NCI-H526 treated with DMSO at 0.1 percent for 48 hours (cell line): ENCODE data around the gene SLC24A3.

Experiments
- DNase-seq: peaks from one replicate; lab custom pipeline; 2025; lab: John Stamatoyannopoulos, UW

Gene SLC24A3

DNA sequence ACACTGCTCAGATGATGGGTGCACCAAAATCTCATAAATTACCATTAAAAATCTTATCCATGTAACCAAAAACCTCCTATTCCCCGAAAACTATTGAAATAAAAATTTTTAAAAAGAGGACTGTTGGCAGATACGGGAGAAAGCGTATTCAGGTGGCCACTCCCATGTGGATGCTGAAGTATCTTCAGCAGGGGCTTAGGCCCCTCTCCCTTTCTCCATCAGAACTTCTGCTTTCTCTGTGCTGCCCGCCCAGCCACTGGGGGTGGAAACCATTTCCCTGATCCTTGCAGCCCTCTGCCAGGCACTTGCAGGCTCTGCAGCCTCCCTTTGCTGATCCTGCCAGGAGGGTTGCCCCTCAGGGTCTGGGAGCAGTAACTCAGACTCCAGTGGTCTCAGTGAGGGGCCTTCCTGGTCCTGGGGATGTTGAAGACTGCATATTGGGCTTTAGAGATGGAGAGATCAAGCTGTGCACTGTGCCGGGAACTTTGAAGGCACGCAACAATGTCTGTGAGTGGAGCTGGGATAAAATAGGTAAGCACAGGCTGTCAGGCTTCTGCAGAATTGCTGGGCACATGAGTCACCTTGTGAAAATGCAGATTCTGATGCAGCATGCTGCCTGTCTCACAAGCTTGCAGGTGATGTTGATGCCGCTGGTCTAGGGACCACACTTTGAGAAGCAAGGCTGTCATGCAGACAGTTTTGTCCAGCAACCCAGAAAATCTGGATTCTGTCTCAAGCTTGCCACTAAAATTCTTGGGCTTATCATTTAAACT lies 59.6 kb downstream of the SLC24A3 start:
- no peak for DNase-seq

DNA sequence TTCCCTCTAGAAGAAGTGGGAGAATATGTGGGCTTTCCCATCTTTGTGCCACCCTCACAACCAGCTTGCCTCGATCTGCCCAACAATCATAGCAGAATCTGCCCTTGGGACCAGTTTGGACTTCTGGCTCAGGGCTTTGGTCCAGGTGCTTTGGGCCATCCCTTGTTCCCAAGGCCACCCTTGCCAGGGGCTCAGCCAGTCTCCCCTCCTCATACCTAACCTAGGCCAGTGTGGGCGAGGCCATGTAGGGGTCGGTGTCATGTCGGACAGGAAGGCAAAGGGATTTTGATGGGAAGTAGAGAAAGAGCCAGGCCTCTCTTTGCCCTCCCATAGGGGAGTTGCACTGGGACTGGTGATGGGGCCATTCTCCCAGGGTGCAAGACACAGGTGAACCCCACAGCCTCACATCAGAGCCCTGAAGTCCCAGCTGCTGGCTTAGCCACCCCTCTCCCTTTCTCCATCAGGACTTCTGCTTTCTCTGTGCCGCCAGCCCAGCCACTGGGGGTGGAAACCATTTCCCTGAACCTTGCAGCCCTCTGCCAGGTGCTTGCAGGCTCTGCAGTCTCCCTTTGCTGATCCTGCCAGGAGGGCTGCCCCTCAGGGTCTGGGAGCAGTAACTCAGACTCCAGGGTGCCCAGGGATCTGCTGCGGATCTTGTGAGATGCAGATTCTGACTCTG lies 60.7 kb downstream of the SLC24A3 start:
- DNase-seq = no peak

DNA sequence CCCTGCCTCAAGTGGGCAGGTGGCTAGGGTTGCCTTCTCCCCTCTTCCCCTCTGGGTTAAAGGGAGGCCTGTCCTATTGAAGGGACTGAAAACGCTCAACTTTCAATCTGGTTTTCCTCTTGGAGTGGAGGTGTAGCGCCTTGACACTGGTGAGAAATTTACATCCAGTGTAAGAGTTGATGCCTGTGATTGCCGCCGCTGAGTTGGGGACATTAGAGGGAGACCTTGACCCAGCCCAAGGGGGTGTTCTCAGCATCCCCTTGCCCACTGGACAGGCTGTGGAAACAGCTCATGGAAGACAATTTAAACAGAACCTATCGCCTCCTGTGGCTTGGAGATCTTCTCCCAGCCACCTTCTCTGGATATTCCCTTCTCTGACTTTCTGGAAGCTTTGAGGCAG lies 61.6 kb downstream of the SLC24A3 start:
- DNase-seq = no peak

DNA sequence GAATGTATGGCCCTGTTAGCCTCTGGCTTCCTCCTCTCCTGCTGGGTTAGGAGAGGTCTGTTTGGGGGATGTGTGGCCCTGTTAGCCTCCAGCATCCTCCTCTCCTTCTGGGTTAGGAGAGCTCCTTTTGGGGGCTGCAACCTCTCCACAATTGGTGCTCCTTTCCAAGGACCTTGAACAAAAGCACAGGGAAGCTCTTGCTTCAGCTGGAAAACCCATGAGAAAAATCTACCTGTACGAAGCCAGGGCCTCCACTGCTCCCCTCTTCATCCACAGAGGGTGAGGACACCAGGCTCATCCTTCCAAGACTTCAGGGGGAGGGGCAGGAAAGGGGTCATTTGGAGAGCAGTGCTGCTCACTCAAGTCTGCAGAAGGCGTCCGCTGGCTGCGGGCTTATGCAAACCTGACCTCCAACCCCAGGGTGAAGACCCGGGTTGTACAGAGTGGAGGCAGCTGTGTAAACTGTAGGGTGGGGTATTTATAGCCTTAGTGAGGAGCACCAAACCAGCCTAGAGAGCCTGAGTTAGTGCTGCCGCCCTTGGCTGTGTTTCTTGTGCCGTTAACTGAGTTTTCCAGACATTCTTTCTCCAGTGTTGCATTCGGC lies 62.1 kb downstream of the SLC24A3 start:
- DNase-seq = no peak

DNA sequence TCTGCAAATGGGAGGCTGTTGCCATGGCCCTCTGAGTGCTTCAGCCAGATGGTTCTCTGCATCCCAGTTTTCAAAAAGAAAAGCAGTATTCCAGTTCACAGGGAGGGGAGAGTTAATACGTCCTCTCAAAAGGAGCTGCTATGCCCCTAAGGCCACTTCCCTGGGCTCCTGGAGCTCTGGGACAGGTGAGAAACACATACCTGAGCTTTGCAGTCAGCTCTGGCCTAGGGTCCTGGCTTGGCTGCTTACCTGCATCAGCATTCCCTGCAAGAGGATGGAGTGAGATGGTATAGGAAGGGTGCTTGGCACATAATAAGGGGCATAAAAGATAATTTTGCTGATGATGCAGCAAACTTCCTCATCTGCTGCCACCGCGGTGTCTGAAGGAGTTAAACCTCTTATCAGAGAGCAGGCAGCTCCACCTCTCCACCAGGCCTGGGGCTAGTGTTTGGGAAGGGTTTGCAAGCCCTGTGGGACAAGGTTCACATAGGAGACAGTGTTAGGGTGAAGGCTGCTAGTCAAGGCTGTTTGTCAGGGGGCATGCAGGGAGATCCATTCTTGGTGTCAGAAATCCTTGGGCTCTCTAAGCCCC lies 62.7 kb downstream of the SLC24A3 start:
- no peak for DNase-seq

DNA sequence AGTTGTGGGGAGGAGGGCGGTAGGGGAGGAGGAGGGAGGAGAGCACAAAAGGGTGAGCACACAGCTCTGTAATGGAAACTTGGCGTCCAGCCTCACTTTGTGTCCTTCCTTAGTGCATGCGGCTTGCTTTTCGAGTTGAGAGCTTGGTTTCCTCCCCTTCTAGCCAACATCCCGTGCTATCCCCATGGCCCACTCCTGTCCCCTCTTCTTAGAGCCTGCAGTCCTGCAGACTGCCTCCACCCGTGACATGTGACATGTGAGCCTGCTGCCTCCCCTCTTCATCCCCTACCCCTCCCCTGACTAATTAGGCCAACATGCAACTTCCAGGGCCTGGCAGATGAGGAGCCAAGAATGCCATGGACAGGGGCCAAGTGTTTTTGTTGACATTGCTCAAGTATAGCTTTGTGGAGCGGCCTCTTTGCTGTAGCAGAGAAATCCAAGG lies 63.2 kb downstream of the SLC24A3 start:
- DNase-seq = no peak

DNA sequence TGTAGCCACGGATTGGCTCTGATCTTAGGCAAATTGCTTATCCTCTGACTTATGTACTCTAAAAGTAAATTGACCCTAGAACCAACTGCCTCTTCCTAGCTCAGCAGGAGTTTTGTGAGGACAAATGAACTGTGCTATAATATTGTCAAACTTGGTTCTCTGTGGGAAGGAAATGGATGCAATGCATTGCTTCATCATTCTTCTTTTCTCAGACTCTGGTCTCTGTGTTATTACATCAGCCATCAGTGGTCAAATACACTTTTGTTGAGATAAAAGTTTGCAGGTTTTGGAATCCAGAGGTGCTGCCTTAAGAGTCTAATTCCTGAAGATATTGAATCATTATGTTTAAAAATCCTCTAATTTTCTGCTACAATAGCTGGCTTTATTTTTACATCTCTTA lies 64.9 kb downstream of the SLC24A3 start:
- no peak for DNase-seq

DNA sequence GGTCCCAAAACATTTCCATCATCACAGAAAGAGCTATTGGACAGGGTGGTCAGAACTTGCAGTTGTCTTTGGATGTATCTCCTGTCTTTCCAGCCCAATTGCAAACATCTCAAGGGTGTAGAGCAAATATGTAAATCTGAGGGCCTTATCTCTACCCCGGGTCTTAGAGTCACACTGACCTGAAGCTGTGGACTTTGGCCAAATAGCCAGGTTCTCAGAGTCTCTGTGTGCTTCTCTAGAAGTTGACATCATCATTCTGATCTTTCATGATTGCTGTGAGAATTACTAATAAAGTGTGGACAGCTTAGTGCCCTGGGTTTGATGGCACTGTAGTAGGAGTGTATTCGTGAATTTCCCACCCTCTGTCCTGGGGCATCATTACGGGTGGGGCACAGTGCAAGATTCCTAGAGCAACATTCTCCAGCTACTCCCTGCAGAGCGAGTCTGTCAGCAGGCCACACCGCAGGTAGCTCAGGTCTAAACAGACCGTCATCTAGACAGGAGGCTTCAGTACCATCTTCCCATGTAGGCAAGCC lies 71.1 kb downstream of the SLC24A3 start:
- no peak for DNase-seq

DNA sequence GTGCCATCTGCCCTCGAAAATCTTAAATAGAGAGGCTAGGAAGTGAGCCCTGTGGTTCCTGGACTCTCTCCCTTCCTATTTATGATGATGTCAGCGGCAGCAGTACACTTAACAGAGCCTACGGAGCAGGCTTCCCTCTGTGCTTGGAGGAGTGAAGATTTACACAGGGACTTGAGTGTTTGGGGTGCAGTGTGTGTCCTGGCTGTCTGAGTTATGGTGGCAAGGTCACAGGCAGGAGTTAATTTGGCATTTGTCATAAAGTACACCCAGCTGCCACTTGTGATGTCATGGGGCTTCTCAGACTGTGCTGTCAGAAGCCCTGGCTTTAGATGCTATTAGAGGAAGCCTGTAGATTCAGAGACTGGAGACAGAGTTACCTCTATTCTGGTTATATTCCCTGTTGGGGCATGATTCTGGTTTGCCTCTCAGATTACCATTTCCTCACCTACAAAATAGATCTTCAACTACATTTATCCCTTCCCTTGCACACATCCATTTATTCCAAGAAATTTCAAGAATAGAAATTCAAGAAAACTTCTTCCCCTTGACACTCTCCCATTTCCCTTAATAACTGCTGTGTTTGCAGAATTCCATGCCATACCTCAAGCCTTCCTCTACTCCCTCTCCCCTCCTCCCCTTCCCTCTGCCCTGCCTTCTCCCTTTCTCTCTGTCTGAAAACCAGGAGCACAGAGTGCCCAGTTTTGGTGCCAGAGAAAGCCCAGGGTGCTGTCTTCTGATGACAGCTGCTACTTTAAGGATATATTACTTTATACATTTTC lies 72.1 kb downstream of the SLC24A3 start:
- DNase-seq = no peak

DNA sequence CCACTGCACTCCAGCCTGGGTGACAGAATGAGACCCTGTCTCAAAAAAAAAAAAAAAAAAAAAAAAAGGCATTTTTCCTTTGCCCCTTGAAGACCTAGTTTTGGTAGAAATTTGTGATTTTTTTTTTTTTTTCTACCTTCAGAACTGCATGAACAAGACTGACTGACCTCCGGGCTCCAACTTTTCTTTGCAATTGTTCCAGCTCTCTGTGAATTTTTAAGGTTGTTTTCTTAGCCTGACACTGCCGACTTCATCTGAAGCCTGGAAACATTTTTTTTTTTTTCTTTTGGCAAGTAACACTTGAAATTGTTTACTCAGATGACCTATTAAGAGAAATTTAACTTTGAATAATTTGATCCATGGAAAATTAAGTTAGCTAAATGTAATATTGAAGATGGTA lies 73.0 kb downstream of the SLC24A3 start:
- no peak for DNase-seq

DNA sequence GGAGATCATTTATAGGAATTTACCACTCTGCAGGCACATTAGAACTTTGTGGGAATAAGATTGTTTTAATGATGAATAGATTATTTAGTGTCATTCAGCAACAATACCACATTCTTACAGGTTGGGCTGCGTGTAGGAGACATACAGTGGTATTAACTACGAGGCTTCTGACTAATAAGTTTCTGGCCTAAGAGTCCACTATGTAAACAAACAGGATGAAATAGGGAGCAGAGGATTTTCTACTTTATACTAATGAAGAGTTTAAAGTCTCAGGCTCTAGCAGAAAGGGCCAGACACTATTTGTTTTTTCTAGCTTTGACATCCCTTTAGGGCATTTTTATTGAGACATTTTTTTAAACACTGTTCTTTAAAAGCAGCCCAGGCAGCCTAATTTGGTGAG lies 75.6 kb downstream of the SLC24A3 start:
- no peak for DNase-seq

DNA sequence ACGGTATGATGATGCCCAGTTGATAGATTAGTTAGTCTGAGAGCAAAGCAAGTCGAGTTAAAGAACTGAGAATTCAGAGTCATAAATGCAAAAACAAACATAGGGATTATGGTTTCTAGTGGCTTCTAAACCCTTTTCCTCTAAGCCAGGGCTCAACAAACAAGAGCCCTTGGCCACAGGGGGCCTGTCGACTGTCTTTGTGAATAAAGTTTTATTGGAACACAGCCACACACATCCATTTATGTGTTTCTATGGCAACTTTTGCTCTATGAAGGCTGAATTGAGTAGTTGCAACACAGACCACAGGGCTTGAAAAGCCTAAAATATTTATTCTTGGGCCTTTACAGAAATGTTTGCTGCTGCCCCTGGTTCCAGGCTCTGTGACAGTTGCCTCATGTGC lies 76.2 kb downstream of the SLC24A3 start:
- DNase-seq = no peak

DNA sequence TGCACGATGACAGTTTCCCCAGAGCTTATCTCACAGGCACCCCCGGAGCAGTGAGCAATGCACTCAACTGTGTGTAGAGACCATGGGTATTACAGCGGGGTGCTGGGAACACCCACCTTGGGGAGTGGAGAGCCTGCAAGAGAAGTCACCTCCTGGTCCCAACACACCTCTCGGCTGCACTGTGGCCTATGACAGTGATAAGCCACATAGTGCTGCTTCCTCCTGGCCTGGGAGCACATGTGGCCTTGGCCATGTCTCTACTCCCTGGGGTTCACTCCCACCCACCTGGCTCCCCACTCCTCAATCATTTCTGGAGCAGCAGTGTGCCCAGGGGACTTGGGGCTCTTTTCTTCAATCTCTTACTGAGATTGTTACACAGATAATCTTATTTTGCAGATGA lies 77.0 kb downstream of the SLC24A3 start:
- DNase-seq = no peak

DNA sequence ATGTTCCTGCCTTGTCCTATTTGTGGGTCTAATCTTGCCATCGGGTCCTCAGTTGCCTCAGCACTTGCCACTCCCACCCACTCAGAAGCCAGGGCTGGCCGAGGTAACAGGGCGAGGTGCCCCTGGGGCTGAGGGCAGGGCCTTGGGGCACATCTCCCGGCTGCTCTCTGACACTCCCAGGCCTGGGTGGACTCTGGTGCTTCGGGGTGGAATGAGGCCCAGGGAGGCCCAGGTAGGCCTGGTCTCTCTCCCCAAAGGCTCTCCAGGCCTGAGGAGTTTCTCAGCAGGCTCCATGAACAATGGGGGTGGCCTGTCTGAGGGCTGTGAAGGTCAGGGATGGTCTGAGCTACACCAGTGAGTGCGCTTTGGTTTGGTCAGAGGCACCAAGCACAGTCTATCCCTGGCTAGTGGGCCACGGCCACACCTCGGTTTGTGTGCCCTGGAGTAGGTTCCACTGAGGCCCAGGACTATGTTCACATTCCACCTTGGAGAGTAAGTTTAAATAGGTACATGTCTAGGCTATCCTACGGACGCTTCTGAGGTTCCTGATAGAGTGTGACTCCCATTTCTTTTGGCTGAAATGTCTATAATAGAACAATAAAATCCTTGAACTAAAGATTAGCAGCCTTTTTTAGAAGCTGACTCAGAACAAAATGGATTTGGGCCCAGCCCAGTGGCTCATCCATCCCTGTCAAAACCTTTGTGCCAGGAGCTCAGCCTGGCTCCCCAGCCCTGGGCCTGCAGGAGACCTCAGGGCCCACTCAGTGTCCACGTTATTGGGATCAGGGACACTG lies 78.8 kb downstream of the SLC24A3 start:
- DNase-seq = no peak

DNA sequence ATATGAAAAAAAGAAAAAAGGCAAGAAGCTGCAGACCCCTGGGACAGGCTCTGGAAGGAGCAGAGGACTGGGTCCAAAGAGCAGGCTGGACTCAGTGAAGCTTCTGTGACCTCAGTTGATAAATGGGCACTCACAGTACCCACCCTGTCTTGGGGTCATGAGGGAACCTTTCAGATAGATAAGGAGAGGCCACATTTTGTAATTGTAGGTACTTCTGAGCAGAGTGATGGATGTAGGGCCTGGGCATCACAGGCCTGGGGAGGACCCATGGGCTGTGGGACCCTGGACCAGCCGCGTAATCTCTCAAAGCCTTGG lies 79.3 kb downstream of the SLC24A3 start:
- no peak for DNase-seq

DNA sequence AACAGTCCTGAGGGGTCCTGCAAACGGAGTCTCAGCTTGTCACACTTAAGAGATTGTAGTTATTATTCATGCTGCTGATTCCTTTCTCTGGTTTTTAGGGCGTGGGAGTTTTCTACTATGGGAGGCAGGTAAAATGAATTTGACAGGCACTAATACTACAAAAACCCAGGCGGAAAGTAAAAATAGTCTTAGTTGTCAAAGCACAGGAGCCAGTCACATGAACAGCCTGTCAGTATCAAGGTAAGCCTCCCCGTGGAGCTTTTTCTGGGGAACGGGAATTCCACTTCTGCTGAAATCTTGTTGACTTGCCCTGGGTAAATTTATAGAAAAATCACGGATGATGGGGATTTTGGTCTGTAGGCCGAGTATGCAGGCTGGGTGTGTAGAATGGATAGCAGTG lies 79.8 kb downstream of the SLC24A3 start:
- no peak for DNase-seq

DNA sequence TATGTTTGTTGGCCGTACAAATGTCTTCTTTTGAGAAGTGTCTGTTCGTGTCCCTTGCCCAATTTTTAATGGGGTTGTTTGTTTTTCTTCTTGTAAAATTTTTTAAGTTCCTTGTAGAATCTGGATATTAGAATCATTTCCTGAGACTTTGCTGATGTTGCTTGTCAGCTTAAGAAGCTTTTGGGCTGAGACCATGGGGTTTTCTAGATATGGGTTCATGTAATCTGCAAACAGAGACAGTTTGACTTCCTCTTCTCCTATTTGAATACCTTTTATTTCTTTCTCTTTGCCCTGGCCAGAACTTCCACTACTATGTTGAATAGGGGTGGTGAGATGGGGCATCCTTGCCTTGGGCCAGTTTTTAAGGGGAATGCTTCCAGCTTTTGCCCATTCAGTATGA lies 82.6 kb downstream of the SLC24A3 start:
- DNase-seq = no peak

DNA sequence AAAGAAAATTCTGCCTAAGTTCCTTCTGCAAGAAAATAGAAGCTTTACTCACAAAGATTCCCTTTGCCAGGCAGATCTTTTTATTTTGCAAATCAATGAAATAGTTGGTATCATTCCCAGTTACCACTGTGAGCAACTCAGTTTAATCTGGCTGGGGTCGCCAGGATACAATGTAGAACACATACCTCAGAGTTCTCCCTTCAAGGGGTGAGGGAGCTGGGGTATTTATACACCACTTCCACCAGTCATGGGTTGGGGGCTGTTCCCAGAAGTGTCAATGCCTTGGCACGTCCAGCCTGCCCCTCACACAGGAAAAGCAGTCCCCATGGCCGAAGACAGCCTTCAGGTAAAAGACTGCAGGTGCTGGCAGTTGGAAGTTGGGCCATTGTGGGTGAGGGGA lies 86.2 kb downstream of the SLC24A3 start:
- no peak for DNase-seq

DNA sequence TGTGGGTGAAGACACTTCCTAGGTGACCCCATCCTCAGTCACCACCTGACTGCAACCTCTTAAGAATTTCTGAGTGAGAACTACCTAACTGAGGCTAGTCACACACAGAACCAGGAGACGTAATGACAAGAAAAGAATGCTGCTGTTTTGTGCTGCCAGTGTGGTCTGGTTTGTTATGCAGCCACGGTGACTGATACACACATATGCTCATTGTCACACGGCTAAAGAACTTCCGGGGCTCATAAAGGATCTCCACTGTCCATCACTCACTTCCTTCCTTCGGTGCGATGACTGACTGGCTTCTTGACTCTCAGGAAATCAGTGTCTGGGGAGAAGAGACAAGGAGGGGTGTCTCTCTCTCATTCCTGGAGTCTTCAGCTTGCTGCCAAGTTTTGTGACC lies 88.0 kb downstream of the SLC24A3 start:
- no peak for DNase-seq

DNA sequence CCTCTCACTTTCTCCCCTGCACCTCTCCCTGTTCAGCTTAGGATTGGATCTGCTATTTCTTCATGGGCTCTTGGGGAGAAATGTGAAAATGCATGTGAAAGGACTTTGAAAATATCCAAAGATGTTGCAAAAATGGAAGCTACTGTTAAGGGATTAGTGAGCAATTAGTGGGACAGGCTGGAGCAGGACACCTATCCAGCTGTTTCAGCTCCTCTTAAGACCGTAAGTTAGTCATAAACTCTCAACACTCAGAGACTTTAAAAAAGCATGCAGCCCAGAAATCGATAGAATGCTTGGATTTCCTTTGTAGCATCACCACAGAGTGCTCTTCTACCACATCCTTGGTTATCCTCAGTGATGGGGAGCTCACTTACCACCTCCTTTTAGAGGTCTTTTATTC lies 88.7 kb downstream of the SLC24A3 start:
- no peak for DNase-seq

DNA sequence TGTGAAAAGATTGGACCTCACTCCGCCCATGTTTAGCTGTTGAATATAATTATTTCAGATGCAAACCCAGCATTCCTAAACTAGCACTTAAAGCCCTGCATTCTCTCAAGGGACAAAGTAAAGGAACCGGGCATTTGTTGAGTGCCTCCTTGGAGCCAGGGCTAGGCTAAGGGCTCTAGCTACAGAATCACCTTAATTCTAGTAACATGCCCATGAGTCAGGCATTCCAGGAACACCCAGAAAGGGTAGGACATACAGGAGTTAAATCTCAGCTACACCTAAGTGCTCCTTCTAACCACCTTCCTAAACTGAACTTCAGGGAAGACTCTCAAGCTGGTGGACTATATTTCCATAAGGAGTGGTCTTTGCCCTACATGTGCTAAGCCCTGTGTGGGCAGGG lies 89.4 kb downstream of the SLC24A3 start:
- DNase-seq = no peak
